ENCODE data around the gene ANKRD13B.

Gene ANKRD13B

DNA sequence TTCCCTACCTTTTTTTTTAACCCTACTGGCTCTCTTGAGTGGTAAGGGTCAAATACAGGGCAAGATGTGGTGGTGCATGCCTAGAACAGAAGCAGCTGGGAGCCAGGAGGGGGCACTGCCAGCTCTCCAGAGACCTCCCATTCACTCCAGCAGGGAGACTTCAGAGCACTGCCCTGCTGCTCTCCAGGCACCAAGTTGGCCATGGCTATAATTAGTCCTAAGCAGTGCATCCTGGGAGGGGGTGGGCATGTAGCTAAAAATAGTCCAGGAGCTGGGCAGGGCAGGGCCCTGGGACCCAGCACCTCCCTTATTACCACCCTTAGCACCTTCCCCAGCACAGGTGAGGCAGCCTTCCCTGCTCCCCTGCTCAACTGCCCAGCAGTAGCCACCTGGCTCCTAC is 26.3 kb downstream of the ANKRD13B start:
- Histone ChIP-seq H3K4me3 (ENCODE audit: low read depth, low read length) (no peak overlapping the region), H3K9me3 (ENCODE audit: control insufficient read depth, insufficient read depth, low read depth, low read length) (no peaks in the 10 kb centered on the region), H3K36me3 (ENCODE audit: control insufficient read depth in 2 of 2, insufficient read depth in 1 of 2, low read length in 2 of 2) (peaks cover 0 to 8% of the 10 kb centered on the region in 2 experiments; a peak in 1 of 3 replicates), H3K27ac (ENCODE audit: extremely low read depth, low read depth, low read length) (no peak overlapping the region), H3K4me1 (ENCODE audit: control insufficient read depth, insufficient read depth, low read length) (peaks cover 12% of the 10 kb centered on the region)
- ChIA-PET POLR2A (interaction anchor here (0.6 to 1.2 kb wide), 3 partner anchors 49 to 162 kb away, joined by 3 to 7 read pairs (median 3); no protein-coding TSS in a partner anchor), CTCF (interaction anchor here (0.5 to 2.8 kb wide), 7 partner anchors 22 to 474 kb away, joined by 3 to 11 read pairs (median 6); no protein-coding TSS in a partner anchor)
- no peak for TF ChIP-seq ZNF24 (tag by site-specific recombination; IDR thresholded peaks at IDR 0.05)
- TF ChIP-seq ZSCAN16 (tag by site-specific recombination; IDR thresholded peaks at IDR 0.05): no peak
- TF ChIP-seq ZNF791 (tag by site-specific recombination; IDR thresholded peaks at IDR 0.05): no peak
- TF ChIP-seq BCL11A (tag by site-specific recombination; IDR thresholded peaks at IDR 0.05; ENCODE audit: low read depth): no peak
- TF ChIP-seq ZBTB17 (tag by site-specific recombination; IDR thresholded peaks at IDR 0.05): no peak
- no peak for TF ChIP-seq ZNF629 (tag by site-specific recombination; IDR thresholded peaks at IDR 0.05)
- no peak for TF ChIP-seq ZNF146 (tag by site-specific recombination; IDR thresholded peaks at IDR 0.05)
- TF ChIP-seq ZNF19 (tag by site-specific recombination; IDR thresholded peaks at IDR 0.05; ENCODE audit: low read depth): no peak
- no peak for TF ChIP-seq ZNF549 (tag by site-specific recombination; IDR thresholded peaks at IDR 0.05)
- peak; percentile 29 for TF ChIP-seq ZNF654 (tag by site-specific recombination; IDR thresholded peaks at IDR 0.05; ENCODE audit: low read depth)
- no peak for TF ChIP-seq ZNF585B (tag by site-specific recombination; IDR thresholded peaks at IDR 0.05)
- TF ChIP-seq, protein P1, sequence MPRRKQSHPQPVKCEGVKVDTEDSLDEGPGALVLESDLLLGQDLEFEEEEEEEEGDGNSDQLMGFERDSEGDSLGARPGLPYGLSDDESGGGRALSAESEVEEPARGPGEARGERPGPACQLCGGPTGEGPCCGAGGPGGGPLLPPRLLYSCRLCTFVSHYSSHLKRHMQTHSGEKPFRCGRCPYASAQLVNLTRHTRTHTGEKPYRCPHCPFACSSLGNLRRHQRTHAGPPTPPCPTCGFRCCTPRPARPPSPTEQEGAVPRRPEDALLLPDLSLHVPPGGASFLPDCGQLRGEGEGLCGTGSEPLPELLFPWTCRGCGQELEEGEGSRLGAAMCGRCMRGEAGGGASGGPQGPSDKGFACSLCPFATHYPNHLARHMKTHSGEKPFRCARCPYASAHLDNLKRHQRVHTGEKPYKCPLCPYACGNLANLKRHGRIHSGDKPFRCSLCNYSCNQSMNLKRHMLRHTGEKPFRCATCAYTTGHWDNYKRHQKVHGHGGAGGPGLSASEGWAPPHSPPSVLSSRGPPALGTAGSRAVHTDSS (tag by site-specific recombination; IDR thresholded peaks at IDR 0.05): no peak
- TF ChIP-seq GLIS1 (tag by site-specific recombination; IDR thresholded peaks at IDR 0.05): 0 out of 2 replicates have a peak, but pooled peaks have one; percentile 15
- TF ChIP-seq, protein P2, sequence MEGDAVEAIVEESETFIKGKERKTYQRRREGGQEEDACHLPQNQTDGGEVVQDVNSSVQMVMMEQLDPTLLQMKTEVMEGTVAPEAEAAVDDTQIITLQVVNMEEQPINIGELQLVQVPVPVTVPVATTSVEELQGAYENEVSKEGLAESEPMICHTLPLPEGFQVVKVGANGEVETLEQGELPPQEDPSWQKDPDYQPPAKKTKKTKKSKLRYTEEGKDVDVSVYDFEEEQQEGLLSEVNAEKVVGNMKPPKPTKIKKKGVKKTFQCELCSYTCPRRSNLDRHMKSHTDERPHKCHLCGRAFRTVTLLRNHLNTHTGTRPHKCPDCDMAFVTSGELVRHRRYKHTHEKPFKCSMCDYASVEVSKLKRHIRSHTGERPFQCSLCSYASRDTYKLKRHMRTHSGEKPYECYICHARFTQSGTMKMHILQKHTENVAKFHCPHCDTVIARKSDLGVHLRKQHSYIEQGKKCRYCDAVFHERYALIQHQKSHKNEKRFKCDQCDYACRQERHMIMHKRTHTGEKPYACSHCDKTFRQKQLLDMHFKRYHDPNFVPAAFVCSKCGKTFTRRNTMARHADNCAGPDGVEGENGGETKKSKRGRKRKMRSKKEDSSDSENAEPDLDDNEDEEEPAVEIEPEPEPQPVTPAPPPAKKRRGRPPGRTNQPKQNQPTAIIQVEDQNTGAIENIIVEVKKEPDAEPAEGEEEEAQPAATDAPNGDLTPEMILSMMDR (tag by site-specific recombination; IDR thresholded peaks at IDR 0.05): no peak
- TF ChIP-seq ZEB2 (tag by site-specific recombination; IDR thresholded peaks at IDR 0.05): no peak
- no peak for TF ChIP-seq ZNF239 (tag by site-specific recombination; IDR thresholded peaks at IDR 0.05)
- peak; percentile 62 for TF ChIP-seq ZBTB20 (tag by site-specific recombination; IDR thresholded peaks at IDR 0.05)
- TF ChIP-seq KLF10 (tag by site-specific recombination; IDR thresholded peaks at IDR 0.05): no peak
- TF ChIP-seq, protein P3, sequence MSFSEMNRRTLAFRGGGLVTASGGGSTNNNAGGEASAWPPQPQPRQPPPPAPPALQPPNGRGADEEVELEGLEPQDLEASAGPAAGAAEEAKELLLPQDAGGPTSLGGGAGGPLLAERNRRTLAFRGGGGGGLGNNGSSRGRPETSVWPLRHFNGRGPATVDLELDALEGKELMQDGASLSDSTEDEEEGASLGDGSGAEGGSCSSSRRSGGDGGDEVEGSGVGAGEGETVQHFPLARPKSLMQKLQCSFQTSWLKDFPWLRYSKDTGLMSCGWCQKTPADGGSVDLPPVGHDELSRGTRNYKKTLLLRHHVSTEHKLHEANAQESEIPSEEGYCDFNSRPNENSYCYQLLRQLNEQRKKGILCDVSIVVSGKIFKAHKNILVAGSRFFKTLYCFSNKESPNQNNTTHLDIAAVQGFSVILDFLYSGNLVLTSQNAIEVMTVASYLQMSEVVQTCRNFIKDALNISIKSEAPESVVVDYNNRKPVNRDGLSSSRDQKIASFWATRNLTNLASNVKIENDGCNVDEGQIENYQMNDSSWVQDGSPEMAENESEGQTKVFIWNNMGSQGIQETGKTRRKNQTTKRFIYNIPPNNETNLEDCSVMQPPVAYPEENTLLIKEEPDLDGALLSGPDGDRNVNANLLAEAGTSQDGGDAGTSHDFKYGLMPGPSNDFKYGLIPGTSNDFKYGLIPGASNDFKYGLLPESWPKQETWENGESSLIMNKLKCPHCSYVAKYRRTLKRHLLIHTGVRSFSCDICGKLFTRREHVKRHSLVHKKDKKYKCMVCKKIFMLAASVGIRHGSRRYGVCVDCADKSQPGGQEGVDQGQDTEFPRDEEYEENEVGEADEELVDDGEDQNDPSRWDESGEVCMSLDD (tag by site-specific recombination; IDR thresholded peaks at IDR 0.05): no peak
- no peak for TF ChIP-seq ZNF175 (tag by site-specific recombination; IDR thresholded peaks at IDR 0.05)
- no peak for TF ChIP-seq SALL2 (tag by site-specific recombination; IDR thresholded peaks at IDR 0.05; ENCODE audit: borderline replicate concordance)
- TF ChIP-seq ZNF324 (tag by site-specific recombination; IDR thresholded peaks at IDR 0.05): no peak
- TF ChIP-seq ZNF777 (tag by site-specific recombination; IDR thresholded peaks at IDR 0.05; ENCODE audit: borderline replicate concordance): no peak
- no peak for TF ChIP-seq ZNF302 (tag by site-specific recombination; IDR thresholded peaks at IDR 0.05; ENCODE audit: low read depth)
- TF ChIP-seq ZNF701 (tag by site-specific recombination; IDR thresholded peaks at IDR 0.05): no peak
- TF ChIP-seq HOXA7 (CRISPR knock-in tag; IDR thresholded peaks at IDR 0.05; ENCODE audit: borderline replicate concordance): no peak
- TF ChIP-seq ZNF211 (tag by site-specific recombination; IDR thresholded peaks at IDR 0.05; ENCODE audit: low read depth): no peak
- TF ChIP-seq GLIS2 (tag by site-specific recombination; IDR thresholded peaks at IDR 0.05): peak; percentile 9; the same call in 1 of the 2 replicates
- no peak for TF ChIP-seq OSR2 (tag by site-specific recombination; IDR thresholded peaks at IDR 0.05)
- no peak for TF ChIP-seq KLF8 (tag by site-specific recombination; IDR thresholded peaks at IDR 0.05)
- no peak for TF ChIP-seq ZNF48 (tag by site-specific recombination; IDR thresholded peaks at IDR 0.05)
- TF ChIP-seq, protein P4, sequence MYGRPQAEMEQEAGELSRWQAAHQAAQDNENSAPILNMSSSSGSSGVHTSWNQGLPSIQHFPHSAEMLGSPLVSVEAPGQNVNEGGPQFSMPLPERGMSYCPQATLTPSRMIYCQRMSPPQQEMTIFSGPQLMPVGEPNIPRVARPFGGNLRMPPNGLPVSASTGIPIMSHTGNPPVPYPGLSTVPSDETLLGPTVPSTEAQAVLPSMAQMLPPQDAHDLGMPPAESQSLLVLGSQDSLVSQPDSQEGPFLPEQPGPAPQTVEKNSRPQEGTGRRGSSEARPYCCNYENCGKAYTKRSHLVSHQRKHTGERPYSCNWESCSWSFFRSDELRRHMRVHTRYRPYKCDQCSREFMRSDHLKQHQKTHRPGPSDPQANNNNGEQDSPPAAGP (tag by site-specific recombination; IDR thresholded peaks at IDR 0.05): no peak
- no peak for TF ChIP-seq ZNF155 (tag by site-specific recombination; IDR thresholded peaks at IDR 0.05)
